HG03575 (cell line): ENCODE measurements around the gene PCDH9.
"Not testable (repeated sequence)": the region's sequence is repeated elsewhere in the genome, so short reads cannot be mapped to it uniquely, and the experiment has no call there.

Experiments used
- ATAC-seq: cut with Tn5 transposase; IDR thresholded peaks from one replicate; pipeline ENCODE4 v1.9.1; 2021; ENCODE audit not compliant: unreplicated experiment, insufficient number of reproducible peaks, low FRiP score; ENCODE audit errors: extremely low read depth

Gene PCDH9

GRCh38 chr13:66896933-66897332, 333.2 kb downstream of the PCDH9 start:
- ATAC-seq = no peak

- ATAC-seq = no peak
These were observed 334.4 kb downstream of the PCDH9 start for GRCh38 chr13:66895780-66896179.

- no peak for ATAC-seq
These were observed 334.8 kb downstream of the PCDH9 start for GRCh38 chr13:66895320-66895719.

DNA sequence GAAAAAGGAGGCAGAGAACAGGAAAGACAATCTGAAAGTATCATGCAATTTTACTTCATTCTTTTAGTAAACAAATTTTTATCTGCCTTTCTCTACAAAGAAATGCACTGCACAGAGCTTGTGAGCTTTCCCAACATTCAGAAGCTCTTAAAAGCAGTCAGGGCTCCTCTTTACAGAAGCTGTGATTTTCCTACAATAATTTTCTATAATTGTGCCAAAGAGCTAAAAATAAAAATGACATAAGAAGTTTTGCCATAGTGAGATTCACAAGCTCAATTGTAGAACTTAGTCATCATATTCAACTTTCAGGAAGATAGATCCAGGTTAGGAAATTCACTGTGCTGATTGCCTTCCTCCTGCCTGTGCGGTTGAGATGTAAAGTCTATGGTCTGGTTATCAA, 341.4 kb downstream of the PCDH9 start:
- no peak for ATAC-seq

DNA sequence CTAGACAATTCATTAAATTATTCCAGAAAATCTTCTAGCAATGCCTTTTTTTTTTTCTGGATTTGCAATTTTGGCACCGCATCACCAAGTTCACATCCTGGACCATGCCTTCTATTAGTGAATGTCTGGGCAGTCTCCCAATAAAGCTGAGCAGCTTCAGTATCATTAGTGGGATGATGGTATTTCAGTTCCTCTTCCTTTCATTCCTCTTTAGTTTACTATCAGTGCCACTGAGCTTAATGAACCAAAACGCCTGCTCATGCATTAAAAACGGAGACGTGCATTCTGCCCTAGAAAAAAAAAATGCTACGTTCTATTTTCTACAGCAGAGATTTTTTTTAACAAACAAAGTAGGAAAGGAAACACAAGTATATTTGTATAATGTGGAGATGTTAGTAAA, 343.0 kb downstream of the PCDH9 start:
- peak; percentile 82 for ATAC-seq

DNA sequence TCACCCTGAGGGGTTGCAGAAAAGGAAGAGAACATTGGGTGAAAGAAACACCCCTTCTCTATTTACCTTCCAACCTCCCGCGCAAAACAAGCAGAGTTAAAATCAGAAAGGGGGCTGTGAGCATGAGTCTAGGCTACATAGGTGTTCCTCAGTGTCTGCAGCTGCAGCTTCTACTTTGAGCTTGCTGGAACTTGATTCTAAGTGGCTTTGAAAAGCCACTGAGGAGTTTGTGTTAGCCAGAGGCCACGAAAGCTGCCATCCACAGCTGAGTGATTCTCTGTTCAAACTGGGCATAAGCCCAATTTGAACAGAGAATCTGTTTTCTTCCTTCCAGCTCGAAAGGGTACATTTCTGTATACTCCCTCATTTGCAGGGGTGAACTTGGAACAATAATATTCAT, 343.9 kb downstream of the PCDH9 start:
- no peak for ATAC-seq

DNA sequence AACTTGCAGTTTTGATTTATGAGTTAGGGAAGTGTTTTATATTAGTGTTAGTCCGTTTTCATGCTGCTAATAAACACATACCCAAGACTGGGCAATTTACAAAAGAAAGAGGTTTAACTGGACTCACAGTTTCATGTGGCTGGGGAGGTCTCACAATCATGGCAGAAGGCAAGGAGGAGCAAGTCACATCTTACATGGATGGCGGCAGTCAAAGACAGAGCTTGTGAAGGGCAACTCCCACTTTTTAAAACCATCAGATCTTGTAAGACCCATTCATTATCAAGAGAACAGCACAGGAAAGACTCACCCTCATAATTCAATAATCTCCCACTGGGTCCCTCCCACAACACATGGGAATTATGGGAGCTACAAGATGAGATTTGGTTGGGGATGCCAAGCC, 349.0 kb downstream of the PCDH9 start:
- ATAC-seq = not testable (repeated sequence)

GRCh38 chr13:66879988-66880387, 350.1 kb downstream of the PCDH9 start:
- ATAC-seq = no peak

DNA sequence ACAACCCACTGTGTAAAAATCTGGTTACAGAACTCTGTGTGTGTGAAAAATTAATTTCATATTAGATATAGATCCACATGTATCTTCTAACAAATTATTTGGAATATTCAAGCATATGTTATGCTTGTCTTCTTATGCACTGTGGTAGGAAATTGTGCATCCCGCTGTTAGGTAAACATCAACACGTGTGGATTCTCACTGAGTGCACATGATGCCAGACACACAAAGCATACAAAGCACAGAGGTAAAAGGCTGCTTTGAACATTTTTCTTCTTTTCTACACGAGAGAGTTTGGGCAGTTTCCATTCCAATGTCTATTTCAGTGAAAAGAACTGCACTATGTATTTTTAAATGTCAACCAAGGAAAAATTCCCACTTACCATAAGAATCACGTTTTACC, 354.9 kb downstream of the PCDH9 start:
- ATAC-seq = no peak

DNA sequence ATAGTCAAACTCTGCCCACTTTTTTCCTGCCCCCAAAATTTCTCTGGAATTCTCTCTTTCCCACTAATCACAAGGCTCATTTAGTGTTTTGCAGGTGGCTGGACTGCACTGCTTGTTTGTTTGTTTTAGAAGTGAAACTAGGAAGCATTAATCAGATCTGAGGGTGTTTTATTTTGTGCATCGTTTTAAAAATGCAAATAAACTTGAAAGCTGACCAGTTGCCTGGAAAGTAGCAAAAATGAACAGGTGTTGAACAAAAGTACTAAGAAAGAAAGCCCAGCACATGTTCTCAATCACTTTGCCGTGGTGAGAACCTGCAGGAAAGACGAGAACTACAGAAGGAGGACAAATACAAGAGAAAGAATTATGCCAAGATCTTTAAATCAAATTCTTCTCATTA, 365.5 kb downstream of the PCDH9 start:
- no peak for ATAC-seq

- ATAC-seq = no peak
These were observed 369.2 kb downstream of the PCDH9 start for GRCh38 chr13:66860878-66861417.

DNA sequence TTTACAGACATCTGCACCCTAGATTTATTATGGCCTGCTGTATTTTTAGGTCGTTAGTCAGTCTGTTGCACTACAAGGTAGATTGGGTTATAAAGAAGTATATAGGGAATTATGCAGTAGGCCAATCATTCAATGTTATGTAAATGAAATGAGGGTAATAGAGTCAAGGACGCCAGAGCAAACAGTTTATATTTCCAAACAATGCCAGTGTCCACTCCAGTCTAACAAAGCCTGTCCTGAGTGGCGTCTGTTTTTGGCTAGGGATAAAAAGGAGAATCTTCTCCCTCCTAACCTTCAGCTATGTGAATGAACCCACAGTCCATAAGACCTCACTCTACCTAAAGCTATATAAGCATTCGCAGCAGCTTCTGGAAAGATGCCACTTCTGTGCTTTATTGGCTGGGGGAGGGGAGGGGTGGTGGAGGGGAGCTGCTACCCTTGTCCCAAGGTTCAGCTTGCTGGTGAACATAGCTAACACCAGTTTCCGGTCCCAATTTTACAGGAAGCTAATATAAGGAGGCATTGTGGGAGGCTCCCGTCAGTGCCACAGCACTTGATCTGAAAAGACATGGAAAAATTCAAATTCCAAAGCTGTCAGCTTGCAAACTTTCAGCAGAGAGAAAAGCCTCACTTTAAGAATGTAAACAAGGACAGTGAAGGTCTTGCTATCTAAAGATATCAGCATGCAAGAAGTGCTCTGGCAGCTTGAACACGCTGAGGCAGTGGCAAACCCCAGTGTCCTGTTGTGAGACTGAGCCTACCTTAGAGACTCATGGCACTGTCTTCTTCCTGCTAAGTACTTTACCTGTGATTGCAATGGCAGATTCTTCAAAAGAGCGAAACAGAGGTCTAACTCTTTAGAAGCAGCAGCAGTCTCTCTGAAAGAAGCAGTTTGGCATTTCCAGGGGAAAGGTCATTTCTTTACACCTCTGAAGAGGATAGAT, 369.9 kb downstream of the PCDH9 start:
- ATAC-seq = no peak

DNA sequence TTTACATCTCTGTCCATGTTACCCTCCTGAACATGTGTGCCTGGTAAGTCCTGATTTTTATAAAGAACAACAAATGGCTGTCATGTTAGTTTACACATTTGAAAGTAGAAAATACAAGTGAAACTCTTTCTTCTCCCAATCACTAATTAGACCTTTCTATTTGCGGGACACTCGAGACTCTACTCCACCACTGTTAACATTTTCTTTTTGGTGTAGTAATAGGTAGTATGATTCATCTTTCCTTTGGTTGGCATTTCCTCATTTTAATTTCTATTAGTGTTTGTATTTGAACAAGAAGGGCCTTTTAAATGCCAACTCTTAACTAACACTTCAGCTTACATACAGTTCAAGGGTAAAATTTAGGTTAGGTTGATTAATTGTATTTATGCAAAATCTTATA, 371.1 kb downstream of the PCDH9 start:
- no peak for ATAC-seq

DNA sequence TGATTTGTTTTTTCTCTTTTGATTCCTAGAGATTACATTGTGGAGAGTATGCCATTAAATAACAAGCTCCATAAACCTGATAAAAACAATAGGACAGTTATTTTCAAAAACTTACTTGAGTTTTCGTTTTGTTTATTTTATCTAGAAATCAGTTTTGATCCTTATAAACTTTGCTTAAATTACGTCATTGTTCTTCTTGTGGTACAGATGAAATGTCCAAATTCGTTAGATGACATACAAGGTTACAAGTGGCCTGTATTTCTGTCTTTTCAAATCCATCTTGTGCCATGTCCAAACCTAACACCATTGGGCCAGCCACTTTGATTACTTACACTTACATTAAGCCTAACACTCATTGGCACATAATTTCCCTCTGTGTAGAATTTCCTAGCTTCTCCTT, 372.0 kb downstream of the PCDH9 start:
- no peak for ATAC-seq

DNA sequence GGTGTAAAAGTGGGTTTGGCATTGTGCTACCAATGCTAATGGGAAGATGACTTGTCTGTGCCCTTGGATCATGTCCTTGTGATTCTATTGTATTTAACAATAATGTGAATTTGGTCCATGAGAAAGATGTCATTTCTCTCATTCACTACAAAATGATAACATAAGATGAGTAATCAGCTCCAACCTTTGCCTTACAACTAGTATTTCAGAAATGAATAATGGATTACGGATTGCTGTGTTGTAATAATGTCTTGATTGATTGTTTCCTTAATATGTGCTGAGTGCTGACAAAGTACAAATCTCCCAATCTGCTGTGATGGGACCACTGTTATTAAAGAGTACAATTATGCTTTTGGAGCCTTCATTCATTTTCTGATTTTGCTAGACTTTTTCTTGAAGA, 375.0 kb downstream of the PCDH9 start:
- no peak for ATAC-seq

- ATAC-seq = no peak
These were observed 376.6 kb downstream of the PCDH9 start for GRCh38 chr13:66853564-66853963.

DNA sequence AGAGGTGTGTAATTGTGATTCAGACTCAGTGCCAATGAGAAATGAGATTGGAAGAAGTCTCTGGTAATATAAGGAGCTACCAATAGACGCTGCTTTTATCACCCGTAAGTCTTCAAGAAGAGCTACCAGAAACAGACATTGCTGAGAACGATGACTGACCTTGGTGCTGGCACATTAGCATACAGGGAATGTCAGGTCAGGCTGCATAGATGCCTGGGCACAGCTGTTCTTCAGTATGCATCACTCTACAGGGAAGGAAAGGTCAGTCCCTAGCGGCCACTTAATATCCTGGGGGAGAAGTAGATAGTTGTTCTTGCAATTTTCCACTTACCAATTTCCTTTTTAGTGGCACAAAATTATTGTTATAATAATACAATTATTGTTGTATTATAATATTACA, 380.4 kb downstream of the PCDH9 start:
- ATAC-seq = no peak

- ATAC-seq = no peak
These were observed 382.6 kb downstream of the PCDH9 start for GRCh38 chr13:66847541-66847940.

DNA sequence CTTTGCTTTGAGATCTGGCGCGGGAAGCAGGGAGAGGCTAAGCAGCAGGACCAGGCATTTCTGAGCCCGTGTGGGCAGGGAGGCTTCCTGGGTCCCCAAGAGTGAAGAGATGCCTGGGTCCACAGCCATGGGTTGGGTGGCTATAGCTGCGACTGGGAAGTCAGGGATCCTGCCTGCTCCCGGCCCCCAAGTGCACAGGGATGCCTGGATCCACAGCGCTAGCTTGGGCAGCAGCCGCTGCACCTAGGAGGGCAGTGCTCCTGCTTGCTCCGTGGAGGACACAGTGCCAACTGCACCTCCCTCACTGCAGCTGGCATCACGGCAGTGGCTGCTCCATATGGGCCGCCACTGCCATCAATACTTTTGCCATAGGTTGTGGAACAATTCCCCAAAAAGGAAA, 384.7 kb downstream of the PCDH9 start:
- no peak for ATAC-seq

- no peak for ATAC-seq
These were observed 385.2 kb downstream of the PCDH9 start for GRCh38 chr13:66844933-66845332.

- no peak for ATAC-seq
These were observed 387.4 kb downstream of the PCDH9 start for GRCh38 chr13:66842766-66843165.
